HG02571 (cell line): ENCODE results near the gene STPG4.

Experiments used
- ATAC-seq: cut with Tn5 transposase; IDR thresholded peaks from one replicate; pipeline ENCODE4 v1.9.1; 2021; ENCODE audit warnings: mild to moderate bottlenecking, moderate library complexity; ENCODE audit not compliant: unreplicated experiment

The STPG4 gene

GRCh38 chr2:47074691-47075090 lies 80.4 kb downstream of the STPG4 start:
- ATAC-seq: no peak

GRCh38 chr2:47073641-47074040 lies 81.5 kb downstream of the STPG4 start:
- no peak for ATAC-seq

DNA sequence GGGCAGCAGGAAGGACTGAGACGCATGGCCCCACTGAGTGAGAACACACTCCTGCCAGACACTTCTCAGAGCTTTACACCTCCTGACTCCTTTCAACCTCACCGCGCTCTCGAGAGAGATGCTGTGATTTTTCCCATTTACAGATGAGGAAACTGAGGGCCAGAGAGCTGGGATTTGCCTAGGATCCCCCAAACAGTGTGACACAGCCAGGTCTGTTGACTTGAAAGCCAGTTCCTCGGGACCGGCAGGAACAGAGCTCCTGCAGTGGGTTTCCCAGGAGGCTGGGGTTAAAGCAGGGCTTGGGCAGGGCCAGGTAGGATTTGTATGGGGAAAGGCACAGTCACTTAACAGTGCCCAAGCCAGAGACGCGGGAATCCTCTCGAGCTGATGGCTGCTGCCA lies 81.9 kb downstream of the STPG4 start:
- ATAC-seq: no peak

GRCh38 chr2:47072728-47073191 lies 82.3 kb downstream of the STPG4 start:
- no peak for ATAC-seq

DNA sequence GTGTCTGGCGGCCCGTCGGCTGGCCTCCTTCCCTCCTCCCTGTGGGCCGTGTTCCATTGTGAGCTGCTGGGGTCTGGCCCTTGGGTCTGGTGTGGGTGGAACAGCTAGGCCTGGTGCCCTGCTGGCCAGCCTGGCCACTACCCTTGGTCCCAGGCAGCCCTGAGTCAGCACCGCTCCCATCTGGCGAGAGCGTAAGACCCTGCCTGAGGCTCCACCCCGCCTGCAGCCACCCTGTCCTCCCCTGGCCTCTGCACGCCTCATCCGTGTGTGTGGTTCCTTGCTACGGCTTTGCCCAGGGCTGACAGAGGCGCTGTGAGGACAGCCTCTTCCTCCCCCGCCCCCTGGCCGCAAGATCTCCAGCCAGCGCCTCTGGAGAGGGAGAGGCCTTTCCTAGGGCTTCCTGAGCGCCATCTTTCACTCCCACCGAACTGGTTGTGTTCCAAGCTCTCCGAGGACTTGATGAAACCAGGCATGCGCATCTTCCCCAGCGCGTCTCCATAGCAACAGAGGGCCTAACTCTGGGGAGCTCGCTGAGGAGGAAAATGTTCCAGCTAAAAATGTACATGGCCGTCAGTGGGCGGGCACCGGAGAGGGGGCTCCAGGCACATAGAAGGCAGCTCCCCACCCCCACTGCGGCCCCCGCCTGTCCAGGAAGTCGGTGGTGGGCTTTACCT lies 83.0 kb downstream of the STPG4 start:
- ATAC-seq: no peak

DNA sequence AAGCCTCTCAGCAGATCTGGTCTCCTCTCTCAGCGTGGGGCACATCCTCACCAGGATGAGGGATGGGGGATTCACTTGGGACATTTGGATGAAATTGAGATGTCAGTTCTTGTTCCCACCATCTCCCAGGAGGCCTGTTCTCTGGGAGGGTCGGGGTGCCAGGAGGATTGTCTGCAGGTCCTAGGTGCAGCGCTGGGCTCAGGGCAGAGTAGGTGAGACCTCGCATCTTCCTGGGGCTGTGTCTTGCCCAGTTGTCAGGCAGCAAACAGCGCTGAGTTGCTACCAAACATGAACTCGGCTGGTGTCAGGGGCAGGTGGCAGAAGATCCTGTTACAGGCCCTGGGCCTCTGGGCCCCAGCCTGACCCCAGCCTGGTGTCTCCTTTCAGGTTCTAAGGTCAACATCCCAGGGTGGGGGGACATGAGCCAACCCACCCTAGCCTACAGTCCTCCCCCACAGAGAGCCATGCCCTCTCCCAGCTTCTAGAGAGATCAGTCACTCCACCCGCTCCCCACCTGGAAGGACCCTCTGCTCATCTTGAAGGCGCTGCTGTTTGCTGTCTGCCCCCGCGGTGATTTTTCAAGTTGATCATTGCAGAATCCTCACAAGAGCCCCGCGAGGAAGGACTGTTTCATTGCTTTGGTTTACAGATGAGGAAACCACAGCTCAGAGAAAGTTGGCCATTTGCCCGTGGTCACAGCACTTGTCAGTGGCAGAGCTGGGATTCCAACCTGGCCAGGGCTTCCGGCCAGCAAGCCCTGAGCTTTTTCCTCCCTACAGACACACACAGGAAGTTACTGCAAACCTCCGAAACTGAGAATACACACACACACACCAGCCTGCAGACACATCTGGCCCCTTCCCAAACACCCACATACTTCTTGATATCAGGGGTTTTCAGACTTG lies 83.9 kb downstream of the STPG4 start:
- ATAC-seq: peak; percentile 62

- ATAC-seq: no peak
These were observed 84.8 kb downstream of the STPG4 start for GRCh38 chr2:47070155-47070919.

DNA sequence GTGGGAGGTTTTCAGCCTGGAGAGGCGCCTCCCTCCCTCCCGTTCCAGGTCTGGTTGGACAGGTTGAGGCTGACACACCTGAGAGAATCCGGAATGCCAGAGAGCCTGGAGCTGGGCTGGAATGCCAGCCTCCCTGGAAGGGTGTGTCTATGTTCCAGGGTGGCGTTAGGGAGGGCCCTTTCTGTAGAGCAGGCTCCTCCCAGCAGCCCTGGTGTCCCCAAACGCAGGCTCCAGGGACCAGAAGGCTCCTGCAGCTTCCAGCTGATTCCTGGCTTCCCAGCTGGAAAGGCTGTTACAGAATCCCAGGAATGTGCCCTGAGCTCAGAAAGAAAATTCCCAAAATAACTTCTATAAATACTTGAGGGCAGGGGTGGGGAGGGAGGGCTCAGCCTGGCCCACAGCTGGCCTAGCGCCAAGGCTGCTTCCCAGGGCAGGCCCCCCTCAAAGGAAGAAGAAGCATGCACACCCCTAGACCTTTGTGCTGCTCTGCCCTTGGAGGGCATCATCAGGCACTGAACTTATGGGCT lies 85.4 kb downstream of the STPG4 start:
- ATAC-seq: no peak

- ATAC-seq: no peak
These were observed 86.0 kb downstream of the STPG4 start for GRCh38 chr2:47068981-47069627.

GRCh38 chr2:47067788-47068407 lies 87.2 kb downstream of the STPG4 start:
- ATAC-seq: no peak

- no peak for ATAC-seq
These were observed 89.2 kb downstream of the STPG4 start for GRCh38 chr2:47065771-47066380.

DNA sequence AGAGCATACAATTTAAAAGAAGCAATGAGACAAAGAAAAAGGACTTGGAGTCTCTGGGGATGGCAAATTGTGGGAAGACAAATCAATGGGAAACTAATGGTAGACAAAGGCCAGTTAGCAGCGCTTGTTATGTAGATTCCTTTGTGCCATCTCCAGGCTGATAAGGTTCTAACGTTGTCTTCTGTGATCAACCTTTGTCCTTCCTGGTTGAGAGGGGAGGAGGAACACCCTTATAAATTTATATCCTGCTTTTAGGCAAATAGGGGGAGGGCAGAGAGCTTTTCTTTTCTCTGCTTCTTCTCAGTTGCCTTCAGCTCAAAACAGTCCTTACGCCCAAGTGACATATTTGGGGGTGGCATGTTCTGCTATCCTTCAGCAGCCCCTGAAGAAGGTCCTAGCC lies 89.8 kb downstream of the STPG4 start:
- ATAC-seq: no peak

DNA sequence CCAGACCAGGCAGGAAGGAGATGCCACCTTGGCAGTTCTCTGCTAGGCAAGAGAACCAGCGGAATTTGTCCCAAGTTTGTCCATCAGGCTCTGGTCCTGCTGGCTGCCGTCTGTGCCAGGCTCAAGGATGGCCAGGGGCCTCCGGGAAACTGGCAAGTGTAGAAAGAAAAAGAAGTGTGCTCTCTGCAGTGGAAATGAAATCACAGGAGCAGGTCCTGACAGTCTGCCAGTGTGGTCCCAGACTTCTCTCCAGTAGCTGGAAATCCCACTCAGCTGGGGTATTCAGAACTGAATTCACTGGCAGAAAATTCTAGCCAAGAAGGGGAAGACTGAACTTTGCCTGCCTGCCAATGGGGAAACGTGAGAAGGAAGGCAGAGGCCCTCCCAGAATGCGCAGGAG lies 91.0 kb downstream of the STPG4 start:
- no peak for ATAC-seq

DNA sequence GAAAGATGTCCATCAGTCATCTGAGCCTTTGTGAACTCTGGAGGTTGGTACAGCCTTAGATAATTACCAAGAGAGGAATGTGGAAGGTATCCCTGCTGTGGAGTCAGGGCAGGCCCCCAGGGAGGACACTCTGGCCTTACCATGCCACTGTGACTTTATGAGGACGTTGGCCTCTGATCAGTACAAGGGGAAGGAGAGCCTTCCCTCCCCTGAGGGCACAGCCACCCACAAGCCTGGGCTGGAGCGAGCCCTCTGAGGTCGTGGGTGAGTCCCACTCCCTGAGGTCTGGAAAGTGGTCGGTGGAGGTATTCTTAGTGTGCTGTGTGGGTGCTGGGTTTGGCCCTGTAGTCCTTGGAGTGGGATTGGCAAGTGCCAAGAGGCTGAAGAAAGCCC lies 91.6 kb downstream of the STPG4 start:
- no peak for ATAC-seq

DNA sequence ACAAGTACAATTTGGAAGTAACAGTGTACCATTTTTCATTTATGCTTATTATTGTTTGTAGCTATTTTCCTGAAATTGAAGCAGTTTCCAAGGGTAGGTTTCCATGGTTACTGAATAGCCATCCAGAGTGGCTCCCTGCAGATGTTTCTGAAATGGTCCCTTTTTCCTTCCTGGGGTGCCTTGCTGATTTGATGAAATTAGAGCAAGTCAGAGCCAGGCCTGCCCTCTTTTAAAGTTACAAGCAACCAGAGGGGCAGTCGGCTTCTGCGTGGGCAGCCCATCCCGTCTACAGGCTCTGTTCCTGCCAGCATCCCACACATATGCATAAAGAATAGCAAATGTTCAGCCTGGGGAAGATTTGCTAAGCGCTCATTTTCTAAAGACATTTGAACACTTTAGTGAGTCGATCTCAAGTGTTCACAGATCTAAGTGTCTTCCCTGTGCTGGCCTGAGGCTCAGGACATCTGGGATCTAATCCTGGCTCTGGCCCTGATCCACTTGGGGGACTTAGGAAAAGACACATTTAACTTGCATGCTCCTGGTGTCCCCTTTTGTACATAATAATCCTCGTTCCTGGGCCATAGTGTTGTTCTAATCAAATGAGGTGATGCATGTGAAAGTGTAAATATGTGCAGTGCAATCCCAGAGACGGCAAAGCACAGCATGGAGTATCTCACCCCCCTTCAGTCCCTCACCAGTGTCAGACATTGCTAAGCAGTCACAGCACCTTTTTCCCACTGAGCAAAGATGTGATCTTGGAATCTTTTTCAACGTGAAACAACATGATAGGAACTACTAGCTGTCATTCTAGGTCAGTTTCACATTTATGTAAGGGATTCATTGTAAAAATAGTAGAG lies 92.2 kb downstream of the STPG4 start:
- no peak for ATAC-seq

- ATAC-seq: no peak
These were observed 93.0 kb downstream of the STPG4 start for GRCh38 chr2:47061944-47062678.

- ATAC-seq: no peak
These were observed 94.4 kb downstream of the STPG4 start for GRCh38 chr2:47060652-47061170.
